HEK293 (cell line): ENCODE measurements around the gene MAP2K6.

Experiments
- CTCF ChIA-PET: fragments of 350-600 bp; formaldehyde crosslinking; extraction: SDS; loops from one replicate; lab custom pipeline; 2021; ENCODE audit warnings: antibody characterized with exemption; lab: Yijun Ruan, JAX
- POLR2A ChIA-PET: fragments of 300-600 bp; formaldehyde crosslinking; extraction: SDS; loops from one replicate; lab custom pipeline; 2020; ENCODE audit warnings: antibody characterized with exemption, inconsistent platforms; lab: Yijun Ruan, JAX
- H3K27ac ChIP-seq: fragments of 200-500 bp; sonication (Bioruptor generic); 2 replicates; pipeline ENCODE4 v1.5.1; 2014; ENCODE audit warnings: low read depth, low read length, control low read depth, inconsistent platforms; ENCODE audit errors: extremely low read depth
- H3K36me3 ChIP-seq, 2 experiments: fragments of 200-500 bp in 1 of 2; sonication (Bioruptor generic) in 1 of 2; 1 replicate in 1 of 2; 2 replicates in 1 of 2; pipeline ENCODE4 v1.5.1; 2014 to 2017; ENCODE audit warnings: inconsistent platforms in 2 of 2, low read length in 2 of 2; ENCODE audit not compliant: control insufficient read depth in 2 of 2, insufficient read depth in 1 of 2
- H3K4me1 ChIP-seq: fragments of 200-500 bp; sonication (Bioruptor generic); 2 replicates; pipeline ENCODE4 v1.5.1; 2014; ENCODE audit warnings: mild to moderate bottlenecking, low read length, inconsistent platforms; ENCODE audit not compliant: control insufficient read depth, insufficient read depth
- H3K4me3 ChIP-seq: 2 replicates; pipeline ENCODE4 v1.5.1; 2011; ENCODE audit warnings: low read depth, mild to moderate bottlenecking, control low read depth, low read length, moderate library complexity
- H3K9me3 ChIP-seq: fragments of 200-500 bp; sonication (Bioruptor generic); 2 replicates; pipeline ENCODE4 v1.5.1; 2014; ENCODE audit warnings: low read depth, low read length, inconsistent platforms; ENCODE audit not compliant: control insufficient read depth, insufficient read depth
- GLIS1 ChIP-seq: fragments of 450-650 bp; formaldehyde crosslinking; IDR thresholded peaks from 2 replicates; pipeline ENCODE4 v1.5.1; 2016; ENCODE audit warnings: missing biosample characterization, missing genetic modification characterization
- SP2 ChIP-seq: fragments of 450-650 bp; formaldehyde crosslinking; IDR thresholded peaks from 2 replicates; pipeline ENCODE4 v1.5.1; 2016; ENCODE audit warnings: missing biosample characterization, missing genetic modification characterization
- ZBTB17 ChIP-seq: fragments of 450-650 bp; formaldehyde crosslinking; IDR thresholded peaks from 2 replicates; pipeline ENCODE4 v1.5.1; 2016; ENCODE audit warnings: missing biosample characterization, missing genetic modification characterization
- ZBTB21 ChIP-seq: fragments of 450-650 bp; formaldehyde crosslinking; IDR thresholded peaks from 2 replicates; pipeline ENCODE4 v1.5.1; 2017; ENCODE audit warnings: missing biosample characterization, missing genetic modification characterization
- ZNF133 ChIP-seq: fragments of 450-650 bp; formaldehyde crosslinking; IDR thresholded peaks from 2 replicates; pipeline ENCODE4 v1.5.1; 2016; ENCODE audit warnings: missing biosample characterization, missing genetic modification characterization
- ZNF175 ChIP-seq: fragments of 450-650 bp; formaldehyde crosslinking; IDR thresholded peaks from 2 replicates; pipeline ENCODE4 v1.5.1; 2016; ENCODE audit warnings: missing biosample characterization, missing genetic modification characterization
- ZNF335 ChIP-seq: fragments of 450-650 bp; formaldehyde crosslinking; conservative IDR thresholded peaks from 2 replicates; pipeline ENCODE4 v1.5.1; 2016; ENCODE audit warnings: missing biosample characterization, missing genetic modification characterization
- ZNF391 ChIP-seq: fragments of 450-650 bp; formaldehyde crosslinking; IDR thresholded peaks from 2 replicates; pipeline ENCODE4 v1.5.1; 2016; ENCODE audit warnings: low read depth, missing biosample characterization, missing genetic modification characterization, borderline replicate concordance
- ZNF529 ChIP-seq: fragments of 450-650 bp; formaldehyde crosslinking; IDR thresholded peaks from 2 replicates; pipeline ENCODE4 v1.5.1; 2017; ENCODE audit warnings: missing genetic modification characterization, missing biosample characterization; ENCODE audit not compliant: insufficient replicate concordance
- ZNF624 ChIP-seq: fragments of 450-650 bp; formaldehyde crosslinking; IDR thresholded peaks from 2 replicates; pipeline ENCODE4 v1.5.1; 2017; ENCODE audit warnings: missing biosample characterization, missing genetic modification characterization
- ZNF629 ChIP-seq: fragments of 450-650 bp; formaldehyde crosslinking; IDR thresholded peaks from 2 replicates; pipeline ENCODE4 v1.5.1; 2017; ENCODE audit warnings: missing biosample characterization, missing genetic modification characterization
- ZNF664 ChIP-seq: fragments of 450-650 bp; formaldehyde crosslinking; IDR thresholded peaks from 2 replicates; pipeline ENCODE4 v1.5.1; 2016; ENCODE audit warnings: missing biosample characterization, missing genetic modification characterization
- ZNF701 ChIP-seq: fragments of 450-650 bp; formaldehyde crosslinking; IDR thresholded peaks from 2 replicates; pipeline ENCODE4 v1.5.1; 2016; ENCODE audit warnings: missing biosample characterization, missing genetic modification characterization
- ZSCAN30 ChIP-seq: fragments of 450-650 bp; IDR thresholded peaks from 2 replicates; pipeline ENCODE4 v1.5.1; 2018; ENCODE audit warnings: missing biosample characterization, mild to moderate bottlenecking, missing genetic modification characterization, moderate library complexity
- TF ChIP-seq, protein P1 (sequence below): fragments of 450-650 bp; formaldehyde crosslinking; IDR thresholded peaks from 2 replicates; pipeline ENCODE4 v1.5.1; 2017; ENCODE audit warnings: missing biosample characterization, missing genetic modification characterization
- TF ChIP-seq, protein P2 (sequence below): fragments of 450-650 bp; formaldehyde crosslinking; IDR thresholded peaks from 2 replicates; pipeline ENCODE4 v1.5.1; 2016; ENCODE audit warnings: missing biosample characterization, missing genetic modification characterization
- TF ChIP-seq, protein P3 (sequence below): fragments of 450-650 bp; formaldehyde crosslinking; IDR thresholded peaks from 2 replicates; pipeline ENCODE4 v1.5.1; 2017; ENCODE audit warnings: missing biosample characterization, missing genetic modification characterization
- TF ChIP-seq, protein P4 (sequence below): fragments of 450-650 bp; formaldehyde crosslinking; conservative IDR thresholded peaks from 2 replicates; pipeline ENCODE4 v1.5.1; 2016; ENCODE audit warnings: low read depth, missing biosample characterization, missing genetic modification characterization

Gene MAP2K6

DNA sequence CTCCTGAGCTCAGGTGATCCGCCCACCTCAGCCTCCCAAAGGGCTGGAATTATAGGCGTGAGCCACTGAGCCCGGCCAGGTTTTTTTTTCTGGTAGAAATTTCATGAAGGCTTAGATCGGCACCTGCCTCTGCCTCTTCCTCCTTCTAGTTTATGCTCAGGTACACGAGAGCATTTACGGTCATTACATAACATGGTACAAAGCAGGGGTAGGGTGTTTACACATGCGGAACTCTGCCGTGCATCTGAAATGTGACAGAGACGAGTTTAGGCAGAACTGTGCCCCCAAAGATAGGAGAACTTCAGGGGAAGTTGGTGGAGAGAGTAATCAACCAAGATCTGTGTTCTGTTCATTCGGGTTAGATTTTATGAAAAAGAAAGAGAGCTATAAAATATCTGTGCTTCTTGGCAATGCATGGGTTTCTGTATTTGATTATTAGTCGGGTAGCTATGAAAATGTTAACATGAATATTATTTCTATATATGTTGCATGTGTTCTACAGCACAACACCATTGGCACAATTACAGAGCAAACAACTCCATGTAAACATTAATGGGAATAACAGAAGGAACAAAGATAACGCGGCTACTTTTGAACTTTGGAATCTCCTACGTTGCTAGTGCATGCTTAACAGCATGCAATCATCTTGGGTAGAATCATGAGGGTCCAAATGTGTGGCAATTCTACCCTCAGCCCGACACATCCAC, 23.5 kb upstream of the MAP2K6 start:
- POLR2A ChIA-PET: no interaction called here
- Histone ChIP-seq H3K9me3 (no peaks in the 10 kb centered on the region), H3K4me3 (no peak overlapping the region), H3K4me1 (no peaks in the 10 kb centered on the region)
- CTCF ChIA-PET: interaction anchor here (0.5 kb wide), 1 partner anchor 16 kb away, joined by 4 read pairs; no protein-coding TSS in a partner anchor
- TF ChIP-seq ZNF664 (tag by site-specific recombination): no peak
- TF ChIP-seq, protein P1, sequence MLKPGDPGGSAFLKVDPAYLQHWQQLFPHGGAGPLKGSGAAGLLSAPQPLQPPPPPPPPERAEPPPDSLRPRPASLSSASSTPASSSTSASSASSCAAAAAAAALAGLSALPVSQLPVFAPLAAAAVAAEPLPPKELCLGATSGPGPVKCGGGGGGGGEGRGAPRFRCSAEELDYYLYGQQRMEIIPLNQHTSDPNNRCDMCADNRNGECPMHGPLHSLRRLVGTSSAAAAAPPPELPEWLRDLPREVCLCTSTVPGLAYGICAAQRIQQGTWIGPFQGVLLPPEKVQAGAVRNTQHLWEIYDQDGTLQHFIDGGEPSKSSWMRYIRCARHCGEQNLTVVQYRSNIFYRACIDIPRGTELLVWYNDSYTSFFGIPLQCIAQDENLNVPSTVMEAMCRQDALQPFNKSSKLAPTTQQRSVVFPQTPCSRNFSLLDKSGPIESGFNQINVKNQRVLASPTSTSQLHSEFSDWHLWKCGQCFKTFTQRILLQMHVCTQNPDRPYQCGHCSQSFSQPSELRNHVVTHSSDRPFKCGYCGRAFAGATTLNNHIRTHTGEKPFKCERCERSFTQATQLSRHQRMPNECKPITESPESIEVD (tag by site-specific recombination): no peak
- TF ChIP-seq, protein P2, sequence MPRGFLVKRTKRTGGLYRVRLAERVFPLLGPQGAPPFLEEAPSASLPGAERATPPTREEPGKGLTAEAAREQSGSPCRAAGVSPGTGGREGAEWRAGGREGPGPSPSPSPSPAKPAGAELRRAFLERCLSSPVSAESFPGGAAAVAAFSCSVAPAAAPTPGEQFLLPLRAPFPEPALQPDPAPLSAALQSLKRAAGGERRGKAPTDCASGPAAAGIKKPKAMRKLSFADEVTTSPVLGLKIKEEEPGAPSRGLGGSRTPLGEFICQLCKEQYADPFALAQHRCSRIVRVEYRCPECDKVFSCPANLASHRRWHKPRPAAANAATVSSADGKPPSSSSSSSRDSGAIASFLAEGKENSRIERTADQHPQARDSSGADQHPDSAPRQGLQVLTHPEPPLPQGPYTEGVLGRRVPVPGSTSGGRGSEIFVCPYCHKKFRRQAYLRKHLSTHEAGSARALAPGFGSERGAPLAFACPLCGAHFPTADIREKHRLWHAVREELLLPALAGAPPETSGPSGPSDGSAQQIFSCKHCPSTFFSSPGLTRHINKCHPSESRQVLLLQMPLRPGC: no peak
- no peak for TF ChIP-seq ZNF391 (tag by site-specific recombination)
- TF ChIP-seq ZBTB21 (tag by site-specific recombination): no peak
- TF ChIP-seq ZSCAN30 (tag by site-specific recombination): no peak
- TF ChIP-seq ZBTB17 (tag by site-specific recombination): no peak
- no peak for TF ChIP-seq ZNF175 (tag by site-specific recombination)
- TF ChIP-seq SP2 (tag by site-specific recombination): no peak
- TF ChIP-seq GLIS1: no peak
- TF ChIP-seq, protein P3, sequence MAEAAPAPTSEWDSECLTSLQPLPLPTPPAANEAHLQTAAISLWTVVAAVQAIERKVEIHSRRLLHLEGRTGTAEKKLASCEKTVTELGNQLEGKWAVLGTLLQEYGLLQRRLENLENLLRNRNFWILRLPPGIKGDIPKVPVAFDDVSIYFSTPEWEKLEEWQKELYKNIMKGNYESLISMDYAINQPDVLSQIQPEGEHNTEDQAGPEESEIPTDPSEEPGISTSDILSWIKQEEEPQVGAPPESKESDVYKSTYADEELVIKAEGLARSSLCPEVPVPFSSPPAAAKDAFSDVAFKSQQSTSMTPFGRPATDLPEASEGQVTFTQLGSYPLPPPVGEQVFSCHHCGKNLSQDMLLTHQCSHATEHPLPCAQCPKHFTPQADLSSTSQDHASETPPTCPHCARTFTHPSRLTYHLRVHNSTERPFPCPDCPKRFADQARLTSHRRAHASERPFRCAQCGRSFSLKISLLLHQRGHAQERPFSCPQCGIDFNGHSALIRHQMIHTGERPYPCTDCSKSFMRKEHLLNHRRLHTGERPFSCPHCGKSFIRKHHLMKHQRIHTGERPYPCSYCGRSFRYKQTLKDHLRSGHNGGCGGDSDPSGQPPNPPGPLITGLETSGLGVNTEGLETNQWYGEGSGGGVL: no peak
- TF ChIP-seq ZNF529: no peak
- no peak for TF ChIP-seq ZNF701
- no peak for TF ChIP-seq ZNF629 (tag by site-specific recombination)
- TF ChIP-seq ZNF335 (tag by site-specific recombination): no peak
- TF ChIP-seq, all 188 proteins: peak for 0
- Histone ChIP-seq H3K27ac (no peak overlapping the region), H3K36me3 (no peaks in the 10 kb centered on the region)

DNA sequence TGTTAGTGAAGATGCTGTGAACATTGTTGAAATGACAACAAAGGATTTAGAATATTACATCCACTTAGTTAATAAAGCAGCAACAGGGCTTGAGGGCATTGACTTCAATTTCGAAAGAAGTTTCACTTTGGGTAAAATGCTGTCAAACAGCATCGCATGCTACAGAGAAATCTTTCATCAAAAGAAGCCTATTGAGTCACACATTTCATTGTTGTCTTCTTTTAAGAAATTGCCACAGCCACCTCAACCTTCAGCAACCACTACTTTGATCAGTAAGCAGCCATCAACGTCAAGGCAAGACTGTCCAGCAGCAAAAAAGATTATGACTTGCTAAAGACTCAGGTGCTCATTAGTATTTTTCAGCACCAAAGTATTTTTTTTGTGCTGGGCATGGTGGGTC, 13.2 kb upstream of the MAP2K6 start:
- TF ChIP-seq ZNF624 (tag by site-specific recombination): no peak
- TF ChIP-seq, protein P4, sequence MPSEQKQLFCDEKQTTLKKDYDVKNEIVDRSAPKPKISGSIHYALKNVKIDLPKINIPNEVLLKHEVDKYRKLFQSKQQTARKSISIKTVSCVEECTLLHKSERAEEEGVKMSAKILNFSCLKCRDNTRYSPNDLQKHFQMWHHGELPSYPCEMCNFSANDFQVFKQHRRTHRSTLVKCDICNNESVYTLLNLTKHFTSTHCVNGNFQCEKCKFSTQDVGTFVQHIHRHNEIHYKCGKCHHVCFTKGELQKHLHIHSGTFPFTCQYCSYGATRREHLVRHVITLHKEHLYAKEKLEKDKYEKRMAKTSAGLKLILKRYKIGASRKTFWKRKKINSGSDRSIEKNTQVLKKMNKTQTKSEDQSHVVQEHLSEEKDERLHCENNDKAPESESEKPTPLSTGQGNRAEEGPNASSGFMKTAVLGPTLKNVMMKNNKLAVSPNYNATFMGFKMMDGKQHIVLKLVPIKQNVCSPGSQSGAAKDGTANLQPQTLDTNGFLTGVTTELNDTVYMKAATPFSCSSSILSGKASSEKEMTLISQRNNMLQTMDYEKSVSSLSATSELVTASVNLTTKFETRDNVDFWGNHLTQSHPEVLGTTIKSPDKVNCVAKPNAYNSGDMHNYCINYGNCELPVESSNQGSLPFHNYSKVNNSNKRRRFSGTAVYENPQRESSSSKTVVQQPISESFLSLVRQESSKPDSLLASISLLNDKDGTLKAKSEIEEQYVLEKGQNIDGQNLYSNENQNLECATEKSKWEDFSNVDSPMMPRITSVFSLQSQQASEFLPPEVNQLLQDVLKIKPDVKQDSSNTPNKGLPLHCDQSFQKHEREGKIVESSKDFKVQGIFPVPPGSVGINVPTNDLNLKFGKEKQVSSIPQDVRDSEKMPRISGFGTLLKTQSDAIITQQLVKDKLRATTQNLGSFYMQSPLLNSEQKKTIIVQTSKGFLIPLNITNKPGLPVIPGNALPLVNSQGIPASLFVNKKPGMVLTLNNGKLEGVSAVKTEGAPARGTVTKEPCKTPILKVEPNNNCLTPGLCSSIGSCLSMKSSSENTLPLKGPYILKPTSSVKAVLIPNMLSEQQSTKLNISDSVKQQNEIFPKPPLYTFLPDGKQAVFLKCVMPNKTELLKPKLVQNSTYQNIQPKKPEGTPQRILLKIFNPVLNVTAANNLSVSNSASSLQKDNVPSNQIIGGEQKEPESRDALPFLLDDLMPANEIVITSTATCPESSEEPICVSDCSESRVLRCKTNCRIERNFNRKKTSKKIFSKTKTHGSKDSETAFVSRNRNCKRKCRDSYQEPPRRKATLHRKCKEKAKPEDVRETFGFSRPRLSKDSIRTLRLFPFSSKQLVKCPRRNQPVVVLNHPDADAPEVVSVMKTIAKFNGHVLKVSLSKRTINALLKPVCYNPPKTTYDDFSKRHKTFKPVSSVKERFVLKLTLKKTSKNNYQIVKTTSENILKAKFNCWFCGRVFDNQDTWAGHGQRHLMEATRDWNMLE (tag by site-specific recombination): no peak
- TF ChIP-seq, protein P1 (tag by site-specific recombination): no peak
- no peak for TF ChIP-seq ZNF133 (tag by site-specific recombination)
- ChIA-PET POLR2A (no interaction called here), CTCF (no interaction called here)
- H3K36me3 ChIP-seq: no peaks in the 10 kb centered on the region
- no peak overlapping the region for H3K27ac ChIP-seq
- H3K9me3 ChIP-seq: no peaks in the 10 kb centered on the region
- no peak overlapping the region for H3K4me3 ChIP-seq
- no peaks in the 10 kb centered on the region for H3K4me1 ChIP-seq
